Muscle layer of colon (tissue), 2 donors: ENCODE data around the gene SH3RF3.

ENCODE experiments used
- H3K27ac ChIP-seq: one replicate; pipeline ENCODE4 v1.7.0; 2013; ENCODE audit warnings: low read depth, mild to moderate bottlenecking, low read length, moderate library complexity
- H3K27me3 ChIP-seq, 2 donors: one replicate each; pipeline ENCODE4 v1.7.0; 2013; ENCODE audit warnings: low read length in 2 of 2, mild to moderate bottlenecking in 2 of 2; ENCODE audit not compliant: insufficient read depth in 2 of 2, control insufficient read depth in 1 of 2
- H3K36me3 ChIP-seq: one replicate; pipeline ENCODE4 v1.7.0; 2013; ENCODE audit warnings: mild to moderate bottlenecking, low read length; ENCODE audit not compliant: insufficient read depth
- H3K4me1 ChIP-seq: one replicate; pipeline ENCODE4 v1.7.0; 2013; ENCODE audit warnings: mild to moderate bottlenecking, low read length; ENCODE audit not compliant: insufficient read depth
- H3K4me3 ChIP-seq, 2 donors: one replicate each; pipeline ENCODE4 v1.7.0; 2013; ENCODE audit warnings: low read length in 2 of 2, low read depth in 1 of 2, mild to moderate bottlenecking in 1 of 2, moderate library complexity in 1 of 2
- H3K9ac ChIP-seq: one replicate; pipeline ENCODE4 v1.7.0; 2013; ENCODE audit warnings: low read length
- H3K9me3 ChIP-seq: one replicate; pipeline ENCODE4 v1.7.0; 2013; ENCODE audit warnings: mild to moderate bottlenecking, low read length
- donor health status: abdominal sarcoma.
- donor health status: Adenocarcinoma of cecum.

The SH3RF3 gene

GRCh38 chr2:109453371-109453995, 324.5 kb downstream of the SH3RF3 start:
- Histone ChIP-seq H3K27me3 (no peaks in the 10 kb centered on the region), H3K27ac (no peak overlapping the region), H3K4me1 (peaks cover 10% of the 10 kb centered on the region), H3K9ac (no peak overlapping the region), H3K36me3 (no peaks in the 10 kb centered on the region), H3K9me3 (no peaks in the 10 kb centered on the region), H3K4me3 (no peak overlapping the region)

- H3K27me3 ChIP-seq: no peaks in the 10 kb centered on the region
- no peaks in the 10 kb centered on the region for H3K36me3 ChIP-seq
- no peaks in the 10 kb centered on the region for H3K9me3 ChIP-seq
- peaks cover 10% of the 10 kb centered on the region for H3K4me1 ChIP-seq
- no peak overlapping the region for H3K9ac ChIP-seq
- H3K27ac ChIP-seq: no peak overlapping the region
- no peak overlapping the region for H3K4me3 ChIP-seq
Measured at GRCh38 chr2:109454304-109454703, 325.3 kb downstream of the SH3RF3 start.

GRCh38 chr2:109454765-109455394, 325.9 kb downstream of the SH3RF3 start:
- Histone ChIP-seq H3K4me3 (no peak overlapping the region), H3K9me3 (no peaks in the 10 kb centered on the region), H3K36me3 (no peaks in the 10 kb centered on the region), H3K9ac (no peak overlapping the region), H3K4me1 (peaks cover 10% of the 10 kb centered on the region), H3K27me3 (no peaks in the 10 kb centered on the region), H3K27ac (no peak overlapping the region)

GRCh38 chr2:109455731-109456691, 327.0 kb downstream of the SH3RF3 start:
- peaks cover 10% of the 10 kb centered on the region for H3K4me1 ChIP-seq
- no peak overlapping the region for H3K27ac ChIP-seq
- H3K9ac ChIP-seq: no peak overlapping the region

GRCh38 chr2:109456776-109457175, 327.8 kb downstream of the SH3RF3 start:
- Histone ChIP-seq H3K9ac (no peak overlapping the region), H3K4me1 (peaks cover 10% of the 10 kb centered on the region), H3K27ac (no peak overlapping the region), H3K36me3 (no peaks in the 10 kb centered on the region), H3K4me3 (no peak overlapping the region), H3K9me3 (no peaks in the 10 kb centered on the region), H3K27me3 (no peaks in the 10 kb centered on the region)

More at GRCh38 chr2:109455731-109456691, 327.0 kb downstream of the SH3RF3 start:
- H3K27me3 ChIP-seq: no peaks in the 10 kb centered on the region
- H3K9me3 ChIP-seq: no peaks in the 10 kb centered on the region
- no peaks in the 10 kb centered on the region for H3K36me3 ChIP-seq
- no peak overlapping the region for H3K4me3 ChIP-seq

GRCh38 chr2:109457366-109457765, 328.4 kb downstream of the SH3RF3 start:
- Histone ChIP-seq H3K9me3 (no peaks in the 10 kb centered on the region), H3K36me3 (no peaks in the 10 kb centered on the region), H3K4me3 (no peak overlapping the region), H3K27me3 (no peaks in the 10 kb centered on the region), H3K4me1 (peaks cover 10% of the 10 kb centered on the region), H3K9ac (no peak overlapping the region), H3K27ac (no peak overlapping the region)

- Histone ChIP-seq H3K27ac (no peak overlapping the region), H3K27me3 (no peaks in the 10 kb centered on the region), H3K4me3 (no peak overlapping the region), H3K9ac (no peak overlapping the region), H3K36me3 (no peaks in the 10 kb centered on the region), H3K4me1 (peaks cover 10% of the 10 kb centered on the region), H3K9me3 (no peaks in the 10 kb centered on the region)
Measured at GRCh38 chr2:109457794-109458193, 328.8 kb downstream of the SH3RF3 start.

GRCh38 chr2:109458512-109458911, 329.5 kb downstream of the SH3RF3 start:
- Histone ChIP-seq H3K9me3 (no peaks in the 10 kb centered on the region), H3K9ac (no peak overlapping the region), H3K36me3 (no peaks in the 10 kb centered on the region), H3K27me3 (no peaks in the 10 kb centered on the region), H3K4me3 (no peak overlapping the region), H3K4me1 (peaks cover 10% of the 10 kb centered on the region), H3K27ac (no peak overlapping the region)

- no peak overlapping the region for H3K27ac ChIP-seq
- H3K4me3 ChIP-seq: no peak overlapping the region
Measured at GRCh38 chr2:109459485-109459884, 330.5 kb downstream of the SH3RF3 start.

GRCh38 chr2:109460553-109461324, 331.7 kb downstream of the SH3RF3 start:
- Histone ChIP-seq H3K27me3 (no peaks in the 10 kb centered on the region), H3K9ac (no peak overlapping the region), H3K36me3 (no peaks in the 10 kb centered on the region), H3K4me1 (peaks cover 9% of the 10 kb centered on the region), H3K9me3 (no peaks in the 10 kb centered on the region), H3K27ac (no peak overlapping the region), H3K4me3 (no peak overlapping the region)

More at GRCh38 chr2:109459485-109459884, 330.5 kb downstream of the SH3RF3 start:
- Histone ChIP-seq H3K9me3 (no peaks in the 10 kb centered on the region), H3K27me3 (no peaks in the 10 kb centered on the region), H3K9ac (no peak overlapping the region), H3K36me3 (no peaks in the 10 kb centered on the region), H3K4me1 (peaks cover 10% of the 10 kb centered on the region)

GRCh38 chr2:109463236-109463635, 334.2 kb downstream of the SH3RF3 start:
- Histone ChIP-seq H3K36me3 (no peaks in the 10 kb centered on the region), H3K4me1 (no peaks in the 10 kb centered on the region), H3K9ac (no peak overlapping the region), H3K27ac (no peak overlapping the region), H3K4me3 (no peak overlapping the region), H3K27me3 (no peaks in the 10 kb centered on the region), H3K9me3 (no peaks in the 10 kb centered on the region)
